Activated T-helper 1 cell treated with anti-CD3 and anti-CD28 coated beads, Interleukin-12 subunit alpha, Interleukin-12 subunit beta, Interleukin-2, Interleukin-4 antibody, amounts not matched to agents 30 ng/mL and 10 ng/mL and 1 ng/mL, durations not matched to agents 14 hours and 24 hours and 36 hours (primary cell): Measurements from ENCODE around the gene SLC13A4. TPM values are rescaled to one million over a fixed set of nuclear protein-coding genes. Genes with fewer than 3 reads are reported as not detected.
"Not testable (repeated sequence)": the region's sequence is repeated elsewhere in the genome, so short reads cannot be mapped to it uniquely, and the experiment has no call there.

ENCODE experiments used
- DNase-seq: peaks from one replicate; pipeline ENCODE4 v3.0.0; 2021; ENCODE audit warnings: low spot score
- H3K27ac Mint-ChIP-seq: one replicate; pipeline ENCODE4 v1.8.0; 2021; ENCODE audit warnings: mild to moderate bottlenecking, mixed read lengths
- H3K27me3 Mint-ChIP-seq: one replicate; pipeline ENCODE4 v1.8.0; 2022; ENCODE audit warnings: mild to moderate bottlenecking, moderate library complexity, mixed read lengths; ENCODE audit not compliant: insufficient read depth
- H3K36me3 Mint-ChIP-seq: one replicate; pipeline ENCODE4 v1.8.0; 2021; ENCODE audit warnings: low read depth, mixed read lengths
- H3K4me1 Mint-ChIP-seq: one replicate; pipeline ENCODE4 v1.8.0; 2021; ENCODE audit warnings: low read depth, mixed read lengths
- H3K4me3 Mint-ChIP-seq: one replicate; pipeline ENCODE4 v1.8.0; 2021; ENCODE audit warnings: mild to moderate bottlenecking, moderate library complexity, mixed read lengths
- H3K9me3 Mint-ChIP-seq: one replicate; pipeline ENCODE4 v1.8.0; 2021; ENCODE audit warnings: mixed read lengths
- intact Hi-C: fragments of 100-400 bp; cut with micrococcal nuclease; formaldehyde crosslinking; loops from one replicate; pipeline ENCODE4 v1.15.1; 2024
- total RNA-seq: library from RNA; stranded (reverse); gene quantifications from 2 replicates; pipeline ENCODE4 v1.2.3, GENCODE V29; 2022

SLC13A4 gene
- total RNA-seq, 1 donor from 2014 or later = not detected

DNA sequence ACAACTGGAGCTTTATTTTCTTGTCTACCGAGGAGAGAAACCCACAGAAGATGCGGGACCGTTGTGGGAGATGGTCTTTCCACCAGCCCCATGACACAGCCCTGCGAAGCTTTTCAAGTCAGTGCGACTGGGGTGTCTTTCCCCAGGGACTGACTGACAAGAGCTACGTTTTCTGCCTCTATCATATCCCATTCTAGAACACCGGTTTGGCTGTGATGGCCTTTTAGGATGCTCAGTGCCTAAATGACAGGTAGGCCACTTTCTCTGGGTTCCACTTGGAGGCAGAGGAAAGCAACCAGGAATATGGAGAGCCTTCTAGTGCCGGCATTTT lies 16.9 kb downstream of the SLC13A4 start:
- DNase-seq = no peak
- no peaks in the 10 kb centered on the region for H3K27me3 Mint-ChIP-seq
- no peak overlapping the region for H3K27ac Mint-ChIP-seq
- H3K36me3 Mint-ChIP-seq = no peaks in the 10 kb centered on the region
- H3K4me3 Mint-ChIP-seq = no peak overlapping the region
- H3K9me3 Mint-ChIP-seq = no peaks in the 10 kb centered on the region
- intact Hi-C loops = loop anchor here (2.0 kb wide), 1 partner anchor 38 kb away; no protein-coding TSS in a partner anchor
- no peaks in the 10 kb centered on the region for H3K4me1 Mint-ChIP-seq

DNA sequence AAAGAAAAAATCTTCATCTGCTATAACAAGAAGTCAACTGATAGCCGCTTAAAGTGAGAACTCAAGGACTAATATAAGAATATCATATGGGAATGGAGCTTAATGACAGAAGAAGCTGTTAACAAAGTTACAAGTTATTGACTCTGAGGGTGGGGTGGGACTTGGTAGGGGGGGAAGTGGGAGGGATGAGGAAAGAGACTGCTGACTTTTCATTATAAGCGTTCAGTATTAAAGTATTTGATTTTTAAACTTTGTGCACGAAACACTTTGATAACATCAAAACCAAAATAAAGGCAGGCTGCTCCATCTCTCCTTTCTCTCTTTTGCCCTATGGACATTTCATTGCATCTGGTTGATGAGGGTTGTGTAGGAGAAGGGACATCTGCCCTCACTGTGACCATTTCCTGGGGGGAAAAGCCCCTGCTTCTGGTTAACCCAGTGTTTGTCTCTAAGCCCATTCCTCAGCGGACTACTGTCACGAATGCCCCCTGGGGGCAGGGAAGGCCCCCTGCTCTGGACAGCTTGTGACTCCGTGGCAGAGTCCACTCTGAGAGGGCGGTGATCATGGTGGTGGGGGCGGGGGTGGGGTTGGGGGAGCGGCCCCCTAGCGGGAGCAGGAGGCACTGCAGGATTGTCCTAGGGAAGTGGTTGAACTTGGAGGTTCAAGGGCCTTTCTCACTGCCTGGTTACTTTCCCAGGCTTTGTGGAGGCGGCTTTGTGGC lies 17.4 kb downstream of the SLC13A4 start:
- H3K4me1 Mint-ChIP-seq = no peaks in the 10 kb centered on the region
- intact Hi-C loops = loop anchor here (2.0 kb wide), 1 partner anchor 38 kb away; no protein-coding TSS in a partner anchor
- H3K36me3 Mint-ChIP-seq = no peaks in the 10 kb centered on the region
- H3K4me3 Mint-ChIP-seq = no peak overlapping the region
- H3K27ac Mint-ChIP-seq = no peak overlapping the region
- no peaks in the 10 kb centered on the region for H3K9me3 Mint-ChIP-seq
- DNase-seq = no peak
- no peaks in the 10 kb centered on the region for H3K27me3 Mint-ChIP-seq

DNA sequence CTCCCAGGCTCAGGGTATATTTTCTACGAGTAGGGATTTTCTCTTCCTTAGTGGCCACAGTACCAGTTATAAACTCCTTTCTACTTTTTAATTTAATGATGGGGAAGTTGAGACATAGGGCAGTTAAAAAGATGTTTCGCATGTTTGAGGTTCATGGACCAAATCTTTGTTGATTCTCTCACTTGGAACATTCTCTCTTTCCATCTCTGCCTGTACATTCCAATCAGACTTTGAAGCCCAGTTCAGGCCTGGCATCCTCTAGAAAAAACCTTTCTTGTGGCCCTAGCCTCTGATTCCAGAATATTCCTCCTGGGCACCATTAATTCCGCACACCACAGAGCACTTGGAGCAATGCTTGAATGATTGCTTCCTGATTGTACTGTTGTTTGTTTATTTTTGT lies 18.5 kb downstream of the SLC13A4 start:
- Mint-ChIP-seq H3K4me1 (no peaks in the 10 kb centered on the region), H3K4me3 (no peak overlapping the region), H3K27ac (no peak overlapping the region), H3K9me3 (no peaks in the 10 kb centered on the region), H3K36me3 (no peaks in the 10 kb centered on the region), H3K27me3 (no peaks in the 10 kb centered on the region)
- intact Hi-C loops = no loop called here
- no peak for DNase-seq

DNA sequence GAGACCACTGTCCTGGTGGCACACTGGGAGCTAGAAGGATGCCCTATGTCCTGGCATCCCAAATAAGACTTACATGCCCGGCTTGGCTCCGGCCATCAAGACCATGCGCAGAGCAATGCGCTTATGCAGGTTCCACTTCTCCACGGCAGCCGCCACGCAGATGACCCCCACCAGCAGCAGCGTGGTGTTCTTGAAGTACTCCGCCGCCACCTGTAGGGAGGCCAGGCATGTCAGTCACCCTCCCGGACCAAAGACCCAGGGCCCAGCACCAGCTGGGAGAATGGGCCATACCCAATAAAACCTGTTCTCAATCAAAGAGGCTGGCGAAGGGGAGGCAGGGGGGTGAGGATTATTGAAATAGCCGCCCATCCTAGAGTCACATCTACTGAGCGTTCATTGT lies 19.9 kb downstream of the SLC13A4 start:
- intact Hi-C loops = no loop called here
- H3K27me3 Mint-ChIP-seq = no peaks in the 10 kb centered on the region
- no peak overlapping the region for H3K4me3 Mint-ChIP-seq
- no peaks in the 10 kb centered on the region for H3K36me3 Mint-ChIP-seq
- H3K9me3 Mint-ChIP-seq = no peaks in the 10 kb centered on the region
- H3K27ac Mint-ChIP-seq = no peak overlapping the region
- H3K4me1 Mint-ChIP-seq = no peaks in the 10 kb centered on the region
- DNase-seq = no peak

DNA sequence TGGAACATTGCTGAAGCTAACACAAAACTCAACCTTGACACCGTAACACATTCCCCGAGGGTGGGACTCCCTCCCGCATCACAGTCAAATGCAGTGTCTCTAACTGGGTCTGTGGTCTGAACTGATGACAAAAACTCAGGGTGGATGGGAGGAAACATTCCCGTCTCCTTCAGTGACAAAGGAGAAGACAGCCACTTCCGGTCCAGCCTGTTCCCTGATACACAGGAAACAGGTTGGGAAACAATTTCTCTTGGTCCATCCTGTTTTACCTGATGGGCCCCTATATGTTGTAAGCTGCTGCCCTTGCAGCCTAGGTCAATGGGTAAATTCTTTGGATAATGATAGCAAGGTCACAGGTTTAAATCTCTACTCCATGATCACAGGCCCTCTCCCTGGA lies 20.4 kb downstream of the SLC13A4 start:
- Mint-ChIP-seq H3K27me3 (peaks cover 1% of the 10 kb centered on the region), H3K4me1 (no peaks in the 10 kb centered on the region), H3K9me3 (no peaks in the 10 kb centered on the region), H3K36me3 (no peaks in the 10 kb centered on the region), H3K27ac (no peak overlapping the region), H3K4me3 (no peak overlapping the region)
- DNase-seq = no peak
- intact Hi-C loops = no loop called here

DNA sequence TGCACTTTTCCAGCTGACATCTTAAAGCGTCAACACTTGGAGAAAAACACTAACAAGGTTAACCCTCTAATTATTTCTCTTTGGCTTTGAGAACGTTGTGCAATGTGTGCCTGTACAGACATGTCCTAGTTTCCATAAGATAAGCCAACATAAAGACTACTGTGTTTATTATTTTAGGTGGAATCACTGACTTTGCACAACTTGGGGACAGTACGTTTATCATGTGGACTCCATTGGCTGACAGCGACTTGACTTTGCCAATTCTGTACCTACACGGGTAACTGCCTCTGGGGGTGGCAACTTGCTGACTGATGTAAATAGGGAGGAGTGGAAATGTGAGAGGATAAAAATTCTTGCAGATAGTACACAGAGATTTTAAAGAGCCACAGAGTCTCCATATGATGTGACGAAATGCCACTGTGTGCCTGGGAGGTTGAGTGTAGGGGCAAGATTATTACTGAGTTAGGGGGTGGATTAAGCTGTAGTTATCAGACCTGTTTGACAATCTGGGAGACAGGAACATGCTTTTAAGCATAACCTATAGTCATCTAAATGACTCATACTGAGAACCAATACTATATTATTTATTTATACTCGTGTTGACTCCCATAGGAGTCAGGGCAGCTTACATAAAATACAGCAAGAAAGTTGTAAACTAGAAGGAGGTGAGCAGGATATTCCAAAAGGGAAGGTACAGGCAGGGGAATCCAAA lies 21.0 kb downstream of the SLC13A4 start:
- no peak overlapping the region for H3K27ac Mint-ChIP-seq
- peaks cover 1% of the 10 kb centered on the region for H3K27me3 Mint-ChIP-seq
- no peak overlapping the region for H3K4me3 Mint-ChIP-seq
- H3K36me3 Mint-ChIP-seq = no peaks in the 10 kb centered on the region
- DNase-seq = no peak
- intact Hi-C loops = no loop called here
- no peaks in the 10 kb centered on the region for H3K4me1 Mint-ChIP-seq
- H3K9me3 Mint-ChIP-seq = no peaks in the 10 kb centered on the region

DNA sequence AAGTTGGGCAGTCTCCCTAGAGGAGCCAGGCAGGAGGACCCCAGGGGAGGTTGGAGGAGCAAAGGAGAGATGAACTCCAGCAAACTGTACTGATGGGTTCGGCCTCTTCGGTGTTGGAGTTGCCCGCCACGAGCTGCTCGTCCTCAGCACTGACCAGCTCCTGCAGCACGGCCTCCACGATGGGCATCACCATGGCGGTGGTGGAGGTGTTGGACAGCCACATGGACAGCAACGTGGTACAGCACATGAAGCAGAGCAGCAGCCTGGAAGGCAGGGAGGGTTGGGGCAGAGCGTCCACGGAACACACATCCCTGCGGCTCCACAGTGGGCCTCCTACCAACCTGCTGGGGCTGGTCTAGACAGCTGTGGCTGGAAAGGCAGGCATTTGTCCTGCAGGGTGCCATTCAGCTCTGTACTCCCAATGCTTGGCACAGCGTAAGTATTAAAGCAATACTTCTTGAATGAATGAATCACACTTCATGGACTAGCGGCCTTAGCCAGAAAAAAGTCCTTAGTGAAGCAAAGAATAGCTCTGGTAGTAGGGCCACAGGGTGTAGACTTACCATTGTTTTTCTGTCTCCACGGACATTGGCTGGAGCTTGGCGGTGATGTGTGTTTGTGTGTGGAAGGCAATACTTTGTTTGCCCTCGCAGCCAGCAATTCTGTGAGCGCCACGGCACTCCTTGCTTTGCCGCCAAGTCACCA lies 21.8 kb downstream of the SLC13A4 start:
- Mint-ChIP-seq H3K4me3 (no peak overlapping the region), H3K27me3 (peaks cover 1% of the 10 kb centered on the region), H3K27ac (no peak overlapping the region), H3K9me3 (no peaks in the 10 kb centered on the region), H3K36me3 (no peaks in the 10 kb centered on the region), H3K4me1 (no peaks in the 10 kb centered on the region)
- DNase-seq = no peak
- intact Hi-C loops = no loop called here

DNA sequence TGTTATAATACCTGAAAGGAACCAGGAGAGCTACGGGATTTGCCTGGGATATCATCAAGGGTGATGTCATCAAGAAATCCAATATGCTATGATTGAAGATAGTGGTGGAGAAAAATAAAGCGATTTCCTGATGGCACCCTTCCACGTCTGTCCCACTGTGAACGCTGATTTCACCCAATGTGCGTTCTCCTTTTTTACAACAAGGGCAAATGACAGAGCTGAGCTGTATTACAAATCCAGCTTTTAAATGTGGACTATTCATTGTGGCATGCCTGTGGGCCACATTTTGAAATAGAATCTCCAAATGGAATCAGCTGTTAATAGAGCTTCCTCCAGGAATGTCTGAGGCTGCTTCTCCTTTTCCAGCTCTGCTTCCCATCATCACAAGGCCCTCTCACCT lies 23.3 kb downstream of the SLC13A4 start:
- Mint-ChIP-seq H3K4me3 (no peak overlapping the region), H3K27me3 (peaks cover 1% of the 10 kb centered on the region), H3K4me1 (no peaks in the 10 kb centered on the region), H3K27ac (no peak overlapping the region), H3K9me3 (no peaks in the 10 kb centered on the region), H3K36me3 (no peaks in the 10 kb centered on the region)
- intact Hi-C loops = no loop called here
- DNase-seq = no peak

DNA sequence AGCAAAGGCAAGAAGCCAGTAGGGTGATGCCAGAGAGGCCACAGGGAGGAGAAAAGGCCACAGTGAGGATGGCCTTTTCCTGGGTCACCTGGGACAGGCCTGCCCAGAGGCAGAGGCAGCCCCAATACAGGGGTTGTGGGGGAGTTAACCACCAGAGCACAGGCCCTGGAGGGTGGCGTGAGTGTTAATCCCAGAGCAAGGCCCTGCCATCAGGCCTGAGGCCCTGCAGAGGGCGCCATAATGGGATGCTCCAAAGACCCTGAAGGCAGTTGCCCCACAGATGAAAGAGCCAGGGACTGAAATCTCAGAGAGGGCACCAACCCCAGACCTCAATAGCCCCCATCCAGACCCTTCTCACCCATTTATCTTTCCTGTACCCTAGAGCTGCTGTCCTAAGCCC lies 23.9 kb downstream of the SLC13A4 start:
- Mint-ChIP-seq H3K27ac (no peak overlapping the region), H3K27me3 (peaks cover 1% of the 10 kb centered on the region), H3K9me3 (no peaks in the 10 kb centered on the region), H3K4me3 (no peak overlapping the region), H3K4me1 (no peaks in the 10 kb centered on the region), H3K36me3 (no peaks in the 10 kb centered on the region)
- intact Hi-C loops = no loop called here
- DNase-seq = no peak

DNA sequence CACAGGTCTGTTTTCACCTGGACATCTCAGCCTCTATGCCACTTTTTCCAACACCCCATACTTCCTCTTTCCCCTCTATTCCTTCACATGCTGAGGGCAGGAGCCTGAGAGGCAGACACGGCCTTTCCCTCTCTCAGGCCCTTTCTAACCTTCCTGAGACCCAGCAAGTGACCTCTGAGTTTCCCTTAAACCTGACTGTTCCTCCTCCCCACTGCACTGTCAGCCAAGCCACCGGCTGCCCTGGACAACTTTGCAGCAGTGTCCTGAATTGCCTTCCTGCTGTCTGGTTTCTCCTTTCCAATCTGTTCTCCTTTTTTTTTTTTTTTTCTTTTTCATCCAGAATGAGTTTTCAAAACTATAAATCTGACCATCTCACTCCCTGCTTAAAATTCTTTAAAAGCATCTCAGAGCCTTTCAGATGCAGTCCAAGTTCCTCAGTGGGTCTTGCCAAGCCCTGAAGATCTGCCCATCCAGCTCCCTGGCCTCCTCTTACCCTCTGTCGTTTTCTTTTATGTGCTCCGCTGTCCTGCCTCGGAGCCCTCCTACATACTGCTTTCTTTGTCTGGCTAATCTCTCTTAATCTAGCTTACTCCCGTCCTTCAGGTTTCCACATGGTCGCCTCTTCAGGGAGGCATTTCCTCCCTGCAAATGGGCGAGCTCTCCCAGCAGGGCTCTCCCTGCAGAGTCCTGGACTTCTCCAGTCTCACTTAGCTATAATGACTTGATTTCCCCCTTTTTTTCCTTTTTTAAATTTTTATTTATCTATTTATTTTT lies 30.5 kb downstream of the SLC13A4 start:
- no peaks in the 10 kb centered on the region for H3K9me3 Mint-ChIP-seq
- no peak overlapping the region for H3K4me3 Mint-ChIP-seq
- H3K27ac Mint-ChIP-seq = no peak overlapping the region
- no peak for DNase-seq
- intact Hi-C loops = no loop called here
- H3K4me1 Mint-ChIP-seq = no peaks in the 10 kb centered on the region
- H3K36me3 Mint-ChIP-seq = no peaks in the 10 kb centered on the region
- H3K27me3 Mint-ChIP-seq = no peaks in the 10 kb centered on the region

DNA sequence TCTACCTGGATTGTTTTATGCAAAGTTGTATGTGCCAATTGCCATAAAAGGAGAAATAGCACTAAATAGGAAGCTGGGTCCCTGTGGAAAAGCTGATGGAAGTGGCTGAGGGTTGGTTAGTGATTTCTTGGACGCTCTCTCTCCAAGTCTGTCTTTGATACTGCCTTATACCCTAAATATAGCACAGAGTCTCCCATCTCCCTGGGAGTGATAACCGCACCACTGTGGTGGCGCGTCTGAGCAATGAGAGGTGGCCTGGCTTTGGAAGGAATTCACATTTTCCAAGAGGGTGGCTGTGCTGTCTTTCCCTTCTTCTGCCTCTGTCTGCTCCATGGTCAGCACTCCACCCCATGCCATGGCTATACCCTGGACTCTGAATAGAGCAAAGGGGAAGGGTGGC lies 34.4 kb downstream of the SLC13A4 start:
- H3K4me1 Mint-ChIP-seq = no peaks in the 10 kb centered on the region
- H3K27me3 Mint-ChIP-seq = no peaks in the 10 kb centered on the region
- DNase-seq = no peak
- intact Hi-C loops = no loop called here
- no peak overlapping the region for H3K27ac Mint-ChIP-seq
- H3K36me3 Mint-ChIP-seq = peaks cover 3% of the 10 kb centered on the region
- no peaks in the 10 kb centered on the region for H3K9me3 Mint-ChIP-seq
- H3K4me3 Mint-ChIP-seq = no peak overlapping the region

DNA sequence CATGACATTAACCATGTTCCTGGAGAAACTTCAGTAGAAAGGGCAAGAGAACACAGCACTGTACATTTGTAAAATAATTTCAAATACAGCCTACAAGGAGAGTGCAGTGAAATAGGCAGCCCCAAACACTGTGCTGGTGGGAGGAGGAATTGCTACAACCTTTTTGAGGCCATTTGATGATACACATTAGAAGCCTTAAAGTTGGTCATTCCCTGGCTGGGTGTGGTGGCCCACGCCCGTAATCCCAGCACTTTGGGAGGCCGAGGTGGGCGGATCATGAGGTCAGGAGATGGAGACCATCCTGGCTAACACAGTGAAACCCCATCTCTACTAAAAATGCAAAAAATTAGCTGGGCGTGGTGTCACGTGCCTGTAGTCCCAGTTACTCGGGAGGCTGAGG lies 35.4 kb downstream of the SLC13A4 start:
- H3K4me3 Mint-ChIP-seq, H3K36me3 Mint-ChIP-seq, DNase-seq, H3K27me3 Mint-ChIP-seq, intact Hi-C loops, H3K4me1 Mint-ChIP-seq, H3K27ac Mint-ChIP-seq, H3K9me3 Mint-ChIP-seq: not testable (repeated sequence)

DNA sequence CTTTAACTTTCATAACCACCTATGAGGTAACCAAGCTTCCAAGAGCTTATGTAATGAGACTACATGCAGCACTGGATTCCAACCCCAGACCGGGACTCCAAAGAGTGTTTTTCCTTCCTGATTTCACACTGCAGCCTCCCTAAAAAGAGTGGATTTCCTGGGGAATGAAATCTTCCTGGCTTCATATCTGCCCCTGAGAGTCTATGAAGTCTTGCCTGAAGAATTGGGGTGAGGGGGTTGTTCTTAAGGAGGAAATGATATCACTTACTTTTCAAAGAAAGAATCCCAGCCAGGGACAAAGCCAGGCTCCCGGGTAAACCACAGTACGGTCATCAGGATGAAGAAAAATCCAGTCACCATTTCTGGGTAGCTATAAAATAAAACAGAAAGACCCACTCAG lies 35.9 kb downstream of the SLC13A4 start:
- Mint-ChIP-seq H3K36me3 (peaks cover 7% of the 10 kb centered on the region), H3K4me1 (no peaks in the 10 kb centered on the region), H3K27ac (no peak overlapping the region), H3K4me3 (no peak overlapping the region), H3K27me3 (no peaks in the 10 kb centered on the region), H3K9me3 (no peaks in the 10 kb centered on the region)
- no peak for DNase-seq
- intact Hi-C loops = no loop called here
